HG03097 (cell line): ENCODE data around the gene PRKCSH.
"Not testable (repeated sequence)": the region's sequence is repeated elsewhere in the genome, so short reads cannot be mapped to it uniquely, and the experiment has no call there.

Source experiments
- ATAC-seq: cut with Tn5 transposase; IDR thresholded peaks from one replicate; pipeline ENCODE4 v1.9.1; 2021; ENCODE audit not compliant: unreplicated experiment, low FRiP score

The PRKCSH gene

DNA sequence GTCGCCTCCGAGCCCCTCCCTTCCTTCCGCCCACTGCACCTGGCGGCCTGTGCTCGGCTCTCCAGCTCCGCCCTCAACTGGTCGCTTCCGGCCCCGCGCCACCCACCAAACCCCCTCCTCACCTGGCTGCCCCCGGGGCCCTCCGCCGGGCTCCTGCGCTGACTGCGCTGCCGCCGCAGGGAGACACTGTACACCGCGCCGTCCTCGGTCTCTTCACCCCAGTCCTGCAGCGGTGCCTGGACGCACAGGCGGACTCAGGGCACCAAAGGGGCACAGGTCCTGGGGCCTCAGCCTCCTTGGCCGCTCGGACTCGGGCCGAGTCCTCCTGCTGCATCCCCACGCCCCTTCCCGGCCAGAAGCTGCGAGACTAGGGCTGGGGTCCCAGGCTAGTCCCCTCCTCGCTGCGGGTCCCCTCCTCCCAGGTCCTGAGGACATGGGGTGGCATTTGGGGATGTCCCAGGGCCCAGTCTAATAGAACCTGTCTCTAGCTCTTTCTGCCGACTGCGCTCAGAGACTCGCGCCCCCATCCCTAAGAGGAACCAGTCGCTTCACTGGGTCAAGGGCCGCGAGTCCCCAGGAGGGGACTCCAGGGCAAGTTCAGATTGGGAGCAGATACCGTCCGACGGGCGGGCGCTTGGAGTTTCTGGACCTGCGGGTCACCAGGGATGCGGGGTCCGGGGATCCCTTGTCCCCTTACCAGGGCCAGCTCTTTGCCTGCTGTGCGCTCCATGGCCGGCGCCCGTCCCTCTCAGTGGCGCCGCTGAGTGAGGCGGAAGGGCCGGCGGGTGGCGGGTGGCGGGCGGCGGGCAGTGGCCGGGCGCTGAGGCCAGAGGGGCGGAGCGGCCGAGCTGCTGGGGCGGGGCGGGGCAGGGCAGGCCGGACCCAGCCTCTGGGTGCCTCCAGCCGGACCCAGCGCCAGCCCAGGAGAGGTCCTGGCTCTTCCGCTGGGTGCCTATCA lies 16.6 kb upstream of the PRKCSH start, which contains the start of gene RGL3:
Gene RGL3 (minus strand): TSS at position 766 of the 958 bp plus-strand sequence. CDS start 36 bp downstream, at position 730.
- ATAC-seq = no peak

DNA sequence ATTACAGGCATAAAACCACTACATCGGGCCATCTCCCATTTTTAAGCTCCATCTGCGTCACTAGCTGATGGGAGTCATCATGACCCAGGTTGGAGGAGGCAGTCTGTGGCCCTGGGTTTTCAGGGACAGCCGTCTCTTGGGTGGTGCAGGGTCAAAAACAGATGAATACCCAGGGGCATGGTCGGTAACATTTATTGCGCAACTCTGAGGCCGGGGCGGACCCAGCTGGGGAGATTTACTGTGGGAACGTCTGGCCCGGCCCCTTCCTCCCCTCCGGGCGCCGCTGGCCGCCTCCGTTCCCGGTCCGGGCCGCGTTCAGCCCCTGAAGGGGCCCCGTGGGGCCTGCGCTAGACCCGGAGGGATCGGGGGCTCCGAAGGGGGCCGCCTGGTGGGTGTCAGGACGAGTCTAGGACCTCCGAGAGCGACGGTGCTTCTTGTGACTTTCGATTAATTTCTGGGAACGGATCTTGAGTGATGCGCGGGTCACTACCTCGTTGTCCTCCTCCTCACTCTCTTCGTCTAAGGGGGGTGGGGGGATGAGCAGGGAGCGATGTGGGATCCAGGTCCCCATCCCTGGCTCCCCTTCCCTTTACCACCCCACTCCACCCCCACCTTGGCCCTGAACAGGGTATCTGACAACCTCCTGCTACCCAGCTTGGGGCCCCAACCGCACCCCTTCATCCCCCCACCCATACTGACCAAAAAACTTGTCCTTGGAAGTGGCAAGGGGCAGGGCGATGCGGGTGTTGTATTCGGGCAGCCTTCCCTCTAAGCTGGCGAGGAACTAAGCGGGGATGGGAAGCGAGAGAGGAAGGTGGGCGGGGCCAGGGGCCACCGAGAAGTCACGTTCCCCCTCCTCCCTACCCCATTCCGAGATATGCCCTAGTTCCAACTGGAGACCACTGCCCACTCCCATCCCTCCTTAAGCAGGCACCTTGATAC lies 14.7 kb upstream of the PRKCSH start:
- ATAC-seq = no peak

DNA sequence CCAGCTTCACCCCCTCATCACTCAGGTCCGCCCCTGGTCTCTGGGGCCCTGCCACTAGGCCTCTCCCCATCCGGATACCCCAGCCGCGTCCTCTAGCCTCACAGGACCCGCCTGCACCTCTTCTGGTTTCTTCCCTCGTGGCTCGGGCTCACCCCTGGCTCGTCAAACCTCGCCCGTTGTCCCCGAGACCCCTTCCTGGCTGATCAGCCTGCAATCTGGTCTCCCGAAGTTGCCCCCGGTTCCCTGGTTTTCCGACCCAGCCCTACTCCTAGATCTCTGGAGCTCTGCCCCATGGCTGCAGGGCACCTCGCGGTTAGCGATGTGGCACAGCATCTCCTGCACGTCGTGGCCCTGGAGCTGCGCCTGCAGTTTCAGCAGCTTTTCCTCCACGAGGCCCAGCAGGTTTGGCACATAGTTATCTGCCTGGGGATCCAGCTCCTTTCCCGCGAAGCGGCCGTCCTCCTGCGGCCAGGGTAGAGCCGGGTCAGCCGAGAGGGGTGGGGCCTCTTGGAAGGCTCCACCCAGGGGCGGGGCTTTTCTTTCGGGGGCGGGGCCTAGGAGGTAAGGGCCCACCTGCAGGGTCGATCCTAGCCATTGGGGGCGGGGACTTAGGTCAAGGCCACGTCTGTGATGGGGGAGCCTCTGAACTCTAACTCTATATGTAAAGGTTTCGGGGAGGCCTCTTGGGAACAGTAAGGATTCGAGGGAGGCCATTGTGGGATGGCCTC lies 13.9 kb upstream of the PRKCSH start:
- peak; percentile 21 for ATAC-seq

DNA sequence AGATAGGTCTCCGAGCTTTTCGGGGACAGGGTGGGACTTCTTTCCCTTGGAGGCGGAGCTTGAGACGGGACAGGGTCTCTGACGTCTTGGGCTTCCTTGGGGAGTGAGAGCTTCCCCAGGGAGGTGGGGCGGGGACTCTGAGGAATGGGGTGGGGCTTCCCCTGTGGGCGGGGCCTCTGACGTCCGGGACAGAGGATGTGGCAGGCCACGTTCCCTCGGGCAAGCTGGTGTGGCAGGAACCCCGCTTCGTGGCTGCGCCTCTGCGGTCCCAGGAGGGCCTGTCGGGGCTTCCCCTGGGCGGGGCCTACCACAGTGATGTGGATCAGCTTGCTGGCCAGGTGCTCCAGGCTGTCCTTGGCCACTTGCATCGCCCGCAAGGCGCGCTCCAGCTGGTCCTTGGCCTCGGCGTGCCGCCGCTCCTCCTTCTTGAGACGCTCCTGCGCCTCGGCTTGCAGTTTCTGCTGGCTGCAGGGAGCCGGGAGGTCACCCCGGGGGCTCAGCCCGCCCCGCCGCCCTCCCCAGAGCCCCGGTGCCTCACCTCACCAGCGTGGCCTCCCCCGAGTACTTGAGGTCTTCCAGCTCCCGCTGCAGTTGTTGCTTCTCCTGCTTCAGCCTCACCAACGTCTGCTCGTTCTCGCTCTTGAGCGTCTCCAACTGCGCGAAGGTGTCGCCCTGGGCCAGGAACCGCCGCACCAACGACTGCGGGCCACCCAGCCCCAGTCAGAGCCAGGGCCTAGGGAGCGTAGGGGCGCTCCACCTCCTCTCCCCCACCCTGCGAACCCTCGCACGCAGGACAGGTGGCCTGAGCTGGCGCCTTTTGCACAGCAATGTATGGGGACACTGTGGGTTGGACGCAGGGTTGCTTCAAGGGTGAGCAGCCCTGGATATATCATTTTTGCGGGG lies 13.0 kb upstream of the PRKCSH start:
- ATAC-seq = peak; percentile 81

DNA sequence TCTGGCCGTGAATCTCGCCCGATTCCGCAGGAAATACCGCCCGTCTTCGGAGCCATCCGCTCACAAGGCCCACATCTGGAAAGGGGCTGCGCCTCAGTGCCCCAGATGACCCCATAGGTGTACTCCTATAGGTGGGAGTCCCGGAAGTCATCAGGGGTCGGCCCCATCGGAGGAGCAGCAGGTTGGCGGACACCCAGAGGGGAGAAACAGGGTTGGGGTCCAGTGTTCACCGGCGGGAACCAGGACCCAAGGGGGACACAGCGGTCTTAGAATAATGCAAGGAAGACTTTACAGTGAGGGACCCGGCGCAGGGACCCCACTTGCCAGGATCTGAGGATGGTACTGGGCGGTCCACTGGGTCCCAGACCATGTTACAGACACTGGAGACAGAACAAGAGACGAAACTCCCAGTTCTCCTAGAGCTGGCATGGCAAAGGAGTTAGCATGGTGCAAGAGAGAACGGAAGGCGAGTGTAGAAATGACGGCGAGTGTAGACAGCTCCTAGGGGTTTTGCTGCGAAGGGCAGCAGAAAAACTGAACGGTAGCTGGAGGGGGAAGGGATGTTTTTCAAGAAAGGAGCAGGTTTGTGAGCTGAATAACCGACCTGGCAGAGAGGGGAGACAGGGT lies 12.2 kb upstream of the PRKCSH start:
- ATAC-seq = no peak

DNA sequence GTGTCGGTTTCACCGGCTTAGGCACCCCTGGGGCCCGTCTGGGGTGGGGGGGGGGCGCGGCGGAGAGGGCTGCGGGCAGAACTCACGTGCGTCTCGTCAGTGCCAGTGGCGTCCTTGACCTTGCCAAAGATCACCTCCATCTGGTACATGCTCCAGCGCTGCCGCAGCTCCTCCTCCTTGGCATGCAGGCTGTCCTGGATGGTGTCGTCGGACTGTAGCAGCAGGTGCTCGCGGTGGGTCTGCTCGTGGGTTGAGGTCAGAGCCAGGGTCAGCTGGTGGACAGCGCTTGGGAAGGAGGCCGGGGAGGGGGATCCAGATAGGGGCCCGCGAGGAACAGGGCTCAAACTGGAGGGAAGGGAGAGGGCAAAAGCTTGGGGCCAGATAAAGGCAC lies 11.6 kb upstream of the PRKCSH start:
- no peak for ATAC-seq

DNA sequence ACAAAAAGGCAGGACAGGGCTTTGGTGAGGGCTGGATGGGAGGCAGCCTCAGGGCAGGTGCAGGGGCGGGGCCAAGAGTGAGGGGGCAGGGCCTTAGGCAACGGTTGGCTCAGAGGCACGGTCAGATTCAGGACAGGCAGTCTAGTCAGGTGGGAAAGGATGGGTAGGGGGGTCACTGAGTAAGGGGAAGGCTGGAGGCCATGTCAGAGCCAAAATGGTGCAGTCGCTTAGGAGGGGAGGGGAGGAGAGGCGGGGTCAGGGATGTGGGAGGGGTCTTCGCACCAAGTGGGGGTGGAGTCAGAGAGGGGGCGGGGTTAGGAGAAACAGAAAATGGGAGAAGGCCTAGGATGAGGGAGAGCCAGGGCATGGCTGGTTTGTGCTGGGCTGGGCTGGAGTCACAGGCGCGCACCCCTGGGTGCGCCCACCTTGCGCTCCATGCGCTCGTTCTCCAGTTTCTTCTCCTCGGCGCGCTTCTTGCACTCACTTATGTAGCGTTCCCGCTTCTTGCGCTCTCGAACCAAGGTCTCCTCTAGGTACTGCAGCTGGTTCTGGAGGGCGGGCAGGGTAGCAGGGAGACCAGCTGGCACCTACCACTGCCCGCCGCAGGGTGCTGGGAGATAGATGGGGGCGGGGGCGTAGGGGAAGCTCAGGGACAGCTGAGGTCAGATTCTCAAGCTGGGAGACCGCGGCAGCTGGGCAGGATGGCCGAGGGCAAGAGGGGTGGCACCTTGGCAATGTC lies 9.5 kb upstream of the PRKCSH start:
- no peak for ATAC-seq

DNA sequence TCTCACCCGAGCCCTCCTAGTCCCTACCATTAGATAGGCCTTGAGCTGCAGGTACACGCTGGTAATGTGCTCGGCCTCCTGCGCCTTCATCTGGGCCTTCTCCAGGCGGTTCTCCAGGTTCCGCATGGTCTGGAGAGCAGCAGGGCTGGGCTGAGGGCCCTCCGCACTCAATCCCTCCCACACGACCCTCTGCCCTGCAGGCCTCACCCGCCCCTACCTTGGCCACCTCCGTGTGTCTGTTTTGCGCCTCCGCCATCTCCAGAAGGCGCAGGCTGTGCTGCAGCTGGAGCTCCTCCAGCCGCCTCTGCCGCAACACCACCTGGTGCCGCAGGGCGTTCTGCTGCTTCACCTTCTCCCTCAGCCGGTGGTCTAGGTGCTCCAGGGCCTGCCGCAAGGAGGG lies 8.8 kb upstream of the PRKCSH start:
- no peak for ATAC-seq

DNA sequence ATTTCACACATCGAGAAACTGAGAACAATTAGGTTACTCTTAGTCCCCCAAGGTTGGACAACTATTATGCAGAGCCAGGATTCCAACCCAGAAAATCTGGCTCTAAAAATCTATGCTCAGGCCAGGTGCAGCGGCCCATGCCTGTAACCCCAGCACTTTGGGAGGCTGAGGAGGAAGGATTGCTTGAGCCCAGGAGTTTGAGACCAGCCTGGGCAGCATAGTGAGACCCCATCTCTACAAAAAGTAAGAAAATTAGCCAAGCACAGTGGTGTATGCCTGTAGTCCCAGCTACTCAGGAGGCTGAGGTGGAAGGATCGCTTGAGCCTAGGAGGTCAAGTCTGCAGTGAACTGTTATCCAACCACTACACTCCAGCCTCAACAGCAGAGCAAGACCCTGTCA lies 1.9 kb upstream of the PRKCSH start:
- ATAC-seq = not testable (repeated sequence)

DNA sequence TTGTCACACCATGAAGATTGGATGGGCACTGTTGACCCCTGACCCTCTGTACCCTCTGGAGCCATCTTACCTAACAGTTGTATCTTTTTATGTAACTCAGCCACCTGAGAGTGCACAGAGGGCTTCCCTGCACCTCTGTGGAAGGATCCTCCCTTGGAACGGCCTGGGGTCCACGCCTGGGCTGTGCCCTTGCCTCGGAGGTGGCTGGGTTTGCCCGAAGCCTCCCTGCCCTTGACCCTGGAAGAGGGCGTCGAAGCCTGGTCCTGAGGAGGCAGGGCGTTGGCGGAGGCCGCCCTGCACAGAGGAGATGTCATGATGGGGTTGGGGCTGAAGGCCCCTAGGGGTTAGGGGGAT lies 755 bp upstream of the PRKCSH start:
- peak; percentile 14 for ATAC-seq

DNA sequence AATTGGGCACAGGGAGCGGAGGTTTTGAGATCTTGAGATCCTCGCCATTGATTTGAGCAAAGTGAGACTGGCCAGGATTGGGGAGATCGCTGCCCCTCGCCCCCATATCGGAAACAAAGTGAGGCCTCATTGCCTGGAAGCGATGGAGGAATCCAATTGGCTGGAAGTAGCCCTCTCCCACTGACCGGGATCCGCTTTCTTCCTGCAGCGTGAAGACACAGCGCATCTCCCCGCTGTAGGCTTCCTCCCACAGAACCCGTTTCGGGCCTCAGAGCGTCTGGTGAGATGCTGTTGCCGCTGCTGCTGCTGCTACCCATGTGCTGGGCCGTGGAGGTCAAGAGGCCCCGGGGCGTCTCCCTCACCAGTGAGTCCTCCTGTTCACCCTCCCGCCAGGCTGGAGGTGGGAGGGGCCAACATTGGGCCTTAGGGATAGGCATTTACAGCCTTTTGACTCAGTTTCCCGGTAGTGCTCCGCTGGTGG lies 438 bp downstream of the PRKCSH start:
- no peak for ATAC-seq

DNA sequence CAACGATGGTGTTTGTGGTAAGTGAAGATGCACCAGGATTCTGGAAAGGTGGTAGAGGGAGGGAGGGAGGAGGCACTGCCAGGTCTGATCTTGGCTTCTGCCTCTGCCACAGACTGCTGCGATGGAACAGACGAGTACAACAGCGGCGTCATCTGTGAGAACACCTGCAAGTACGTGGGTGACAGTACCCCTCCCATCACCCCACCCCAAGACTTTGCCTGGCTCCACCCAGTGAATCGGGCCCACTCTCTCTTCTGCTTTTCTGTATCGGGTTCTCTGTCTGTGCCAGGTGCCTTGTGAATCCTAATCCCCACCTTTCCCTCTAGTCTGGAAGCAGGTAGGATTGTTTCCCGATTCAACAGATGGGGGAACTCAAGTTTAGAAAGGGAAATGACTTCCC lies 2.5 kb downstream of the PRKCSH start:
- ATAC-seq = no peak

DNA sequence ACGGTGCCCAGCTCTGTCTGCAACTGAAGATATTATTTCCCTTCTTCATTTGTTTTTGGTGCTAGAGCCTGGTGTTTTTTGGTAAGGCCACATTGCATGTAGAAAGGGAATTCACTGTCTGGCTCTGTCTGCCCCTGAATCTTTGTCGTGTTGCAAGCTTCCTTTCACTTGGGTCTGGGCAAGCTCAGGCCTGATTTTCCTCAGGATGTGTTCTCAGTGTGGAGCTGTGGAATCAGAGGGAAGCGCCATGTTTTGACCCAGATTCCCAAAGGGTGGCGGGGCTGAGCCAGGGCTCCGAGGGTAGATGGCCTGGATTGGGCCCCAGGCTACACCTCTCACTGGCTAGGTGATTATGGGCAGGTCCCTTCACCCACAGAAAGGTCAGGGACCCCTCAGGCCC lies 8.6 kb downstream of the PRKCSH start:
- ATAC-seq = no peak

DNA sequence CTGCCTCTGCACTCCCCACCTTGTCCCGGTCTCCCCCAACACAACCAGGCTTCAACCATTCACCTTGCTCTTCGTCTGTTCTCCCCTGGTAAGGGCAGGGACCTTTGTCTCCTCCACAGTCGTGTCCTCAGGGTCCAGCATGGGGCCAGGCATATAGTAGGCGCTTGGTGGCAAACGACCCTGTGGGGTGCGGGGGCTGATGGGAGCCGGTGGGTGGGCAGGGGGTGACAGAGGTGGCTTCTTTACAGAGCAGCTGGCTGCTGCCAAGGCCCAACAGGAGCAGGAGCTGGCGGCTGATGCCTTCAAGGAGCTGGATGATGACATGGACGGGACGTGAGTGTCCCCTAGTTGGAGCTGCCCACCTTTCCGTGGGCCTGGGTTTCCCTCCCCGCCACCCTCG lies 9.7 kb downstream of the PRKCSH start:
- ATAC-seq = no peak

DNA sequence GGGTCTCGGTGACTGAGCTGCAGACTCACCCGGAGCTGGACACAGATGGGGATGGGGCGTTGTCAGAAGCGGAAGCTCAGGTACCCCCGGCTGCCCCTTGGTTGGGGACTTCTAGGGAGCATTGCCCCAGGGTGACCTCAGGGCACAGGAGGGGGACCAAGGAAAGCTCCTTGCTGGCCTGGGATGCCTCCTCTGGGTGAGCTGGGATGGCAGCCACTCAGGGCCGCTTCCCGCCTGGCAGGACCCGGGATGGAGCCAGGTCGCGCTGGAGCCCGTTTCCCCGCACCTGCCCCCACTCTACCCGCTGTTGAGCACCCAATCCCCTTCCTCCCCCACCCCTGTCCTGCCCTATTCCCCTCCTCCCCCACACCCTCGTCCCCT lies 10.8 kb downstream of the PRKCSH start:
- no peak for ATAC-seq

DNA sequence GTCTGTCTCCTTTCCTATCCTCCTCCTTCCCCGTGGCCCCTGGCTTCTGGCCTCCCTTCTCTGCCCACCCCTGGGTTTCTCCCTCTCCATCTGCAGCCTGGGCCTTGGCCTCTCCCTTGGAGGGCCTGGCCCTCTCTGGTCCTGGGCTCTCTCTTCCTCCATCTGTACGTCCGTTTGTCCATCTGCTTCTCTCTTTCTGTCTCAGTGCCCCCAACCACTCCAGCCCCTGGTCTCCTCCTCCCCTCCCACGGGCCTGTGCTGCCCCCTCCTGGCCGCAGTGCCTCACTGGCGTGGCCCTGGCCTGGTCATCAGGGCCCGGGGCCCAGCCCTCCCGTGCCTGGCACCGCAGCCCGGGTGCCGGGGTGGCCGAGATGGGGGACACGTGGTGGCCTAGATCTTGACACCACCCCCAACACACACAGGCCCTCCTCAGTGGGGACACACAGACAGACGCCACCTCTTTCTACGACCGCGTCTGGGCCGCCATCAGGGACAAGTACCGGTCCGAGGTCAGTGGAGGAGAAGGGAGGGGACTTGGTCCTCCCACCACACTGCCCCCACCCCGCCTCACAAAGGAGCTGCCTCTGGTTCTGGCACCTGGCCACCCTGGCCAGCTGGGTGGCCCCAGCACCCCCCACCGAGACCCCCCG lies 11.3 kb downstream of the PRKCSH start:
- no peak for ATAC-seq

DNA sequence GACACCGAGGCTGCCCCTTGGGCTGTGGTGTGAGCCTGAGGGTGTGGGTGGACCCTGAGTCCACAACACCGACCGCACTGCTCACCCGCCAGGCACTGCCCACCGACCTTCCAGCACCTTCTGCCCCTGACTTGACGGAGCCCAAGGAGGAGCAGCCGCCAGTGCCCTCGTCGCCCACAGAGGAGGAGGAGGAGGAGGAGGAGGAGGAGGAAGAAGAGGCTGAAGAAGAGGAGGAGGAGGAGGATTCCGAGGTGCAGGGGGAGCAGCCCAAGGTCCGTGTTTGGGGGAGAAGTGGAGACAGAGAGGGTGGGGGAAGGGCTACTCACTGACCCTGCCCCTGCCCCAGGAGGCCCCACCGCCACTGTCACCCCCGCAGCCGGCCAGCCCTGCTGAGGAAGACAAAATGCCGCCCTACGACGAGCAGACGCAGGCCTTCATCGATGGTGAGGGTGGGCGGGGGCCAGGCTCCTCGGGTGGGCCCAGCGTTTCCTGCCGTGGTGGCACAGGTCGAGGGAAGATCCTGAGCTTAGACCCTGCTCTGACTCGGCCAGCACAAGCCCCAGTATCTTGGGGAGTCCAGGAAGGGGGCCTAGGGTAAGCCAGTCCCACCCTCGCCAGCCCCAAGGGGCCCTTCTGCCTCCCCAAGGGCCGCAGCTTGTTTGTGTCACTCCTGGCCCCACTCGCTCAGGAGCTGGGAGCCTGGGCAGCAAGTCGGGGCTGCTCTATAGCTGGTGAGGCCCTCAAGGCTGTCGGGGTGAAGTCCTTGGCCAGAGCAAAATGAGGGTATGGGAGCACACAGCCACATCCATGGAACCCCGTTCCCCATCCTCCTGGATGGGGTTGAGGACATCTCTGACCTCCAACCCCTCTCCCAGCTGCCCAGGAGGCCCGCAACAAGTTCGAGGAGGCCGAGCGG lies 12.2 kb downstream of the PRKCSH start:
- no peak for ATAC-seq
